ENCODE results near the gene MARCHF9.

DNA sequence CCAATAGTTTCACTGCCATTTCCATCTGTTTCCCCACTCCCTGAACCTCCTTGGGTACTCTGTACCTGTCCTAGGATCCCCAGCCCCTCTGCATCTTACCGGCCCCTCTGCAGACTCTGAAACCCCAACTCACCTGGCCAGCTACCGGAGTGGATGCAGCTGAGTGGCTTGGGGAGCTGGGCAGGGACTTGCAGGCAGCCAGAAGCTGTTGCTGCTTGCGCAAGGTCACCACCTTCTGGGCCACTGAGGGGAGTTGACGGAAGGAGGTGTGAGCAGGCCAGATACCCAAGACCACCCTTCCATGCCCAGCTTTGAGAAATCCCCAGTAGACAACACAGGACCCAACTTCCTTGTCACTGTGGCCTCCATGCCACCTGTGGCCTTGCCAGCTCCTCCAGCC lies 22.6 kb upstream of the MARCHF9 start:
- no peak for TF ChIP-seq TEAD4 (CRISPR knock-in tag; IDR thresholded peaks at IDR 0.05)
- TF ChIP-seq, protein P1, sequence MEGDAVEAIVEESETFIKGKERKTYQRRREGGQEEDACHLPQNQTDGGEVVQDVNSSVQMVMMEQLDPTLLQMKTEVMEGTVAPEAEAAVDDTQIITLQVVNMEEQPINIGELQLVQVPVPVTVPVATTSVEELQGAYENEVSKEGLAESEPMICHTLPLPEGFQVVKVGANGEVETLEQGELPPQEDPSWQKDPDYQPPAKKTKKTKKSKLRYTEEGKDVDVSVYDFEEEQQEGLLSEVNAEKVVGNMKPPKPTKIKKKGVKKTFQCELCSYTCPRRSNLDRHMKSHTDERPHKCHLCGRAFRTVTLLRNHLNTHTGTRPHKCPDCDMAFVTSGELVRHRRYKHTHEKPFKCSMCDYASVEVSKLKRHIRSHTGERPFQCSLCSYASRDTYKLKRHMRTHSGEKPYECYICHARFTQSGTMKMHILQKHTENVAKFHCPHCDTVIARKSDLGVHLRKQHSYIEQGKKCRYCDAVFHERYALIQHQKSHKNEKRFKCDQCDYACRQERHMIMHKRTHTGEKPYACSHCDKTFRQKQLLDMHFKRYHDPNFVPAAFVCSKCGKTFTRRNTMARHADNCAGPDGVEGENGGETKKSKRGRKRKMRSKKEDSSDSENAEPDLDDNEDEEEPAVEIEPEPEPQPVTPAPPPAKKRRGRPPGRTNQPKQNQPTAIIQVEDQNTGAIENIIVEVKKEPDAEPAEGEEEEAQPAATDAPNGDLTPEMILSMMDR (IDR thresholded peaks at IDR 0.05): no peak
